ENCODE measurements around the gene CARD11. TPM values are rescaled to one million over a fixed set of nuclear protein-coding genes. Genes with fewer than 3 reads are reported as not detected.

The CARD11 gene
- total and polyA plus RNA-seq, 10 donors, result 30.3 to 72.6 (median 48.8) TPM

DNA sequence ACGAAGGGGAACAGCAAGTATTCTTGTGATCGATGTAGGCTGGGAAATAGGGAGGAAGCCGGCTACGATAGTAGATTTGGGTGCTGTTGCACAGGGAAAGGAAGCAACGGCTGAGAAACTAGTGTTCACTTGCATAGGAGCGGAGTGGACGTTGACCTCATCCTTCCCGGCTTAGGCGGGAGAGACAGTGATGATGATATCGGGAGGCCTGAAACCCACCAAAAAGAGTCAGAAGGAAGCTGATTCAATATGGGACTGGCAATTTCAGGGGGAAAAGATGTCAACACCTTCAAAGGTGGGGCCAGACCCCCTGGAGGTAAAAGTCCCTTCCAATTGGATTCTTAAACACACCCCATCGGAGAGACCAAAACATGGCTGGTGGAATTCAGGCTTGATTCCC is 61.3 kb downstream of the CARD11 start:
- no peak for DNase-seq
- Histone ChIP-seq H3K27ac (peak overlapping the region in 5 of 8 donors; percentile 13 to 72 (median 61)), H3K9me3 (no peaks in the 10 kb centered on the region), H3K4me1 (peaks cover 3 to 97% (median 74%) of the 10 kb centered on the region in 6 donors), H3K27me3 (replicated peaks in 1 of 7) (peaks cover 0 to 28% (median 0%) of the 10 kb centered on the region in 7 donors), H3K36me3 (peaks cover 0 to 10% (median 0%) of the 10 kb centered on the region in 6 donors), H3K4me3 (no peak overlapping the region)
- intact Hi-C loops (cut with DNase I; ENCODE audit: low total_unique reads), result no loop called here
- TF ChIP-seq, protein P1, sequence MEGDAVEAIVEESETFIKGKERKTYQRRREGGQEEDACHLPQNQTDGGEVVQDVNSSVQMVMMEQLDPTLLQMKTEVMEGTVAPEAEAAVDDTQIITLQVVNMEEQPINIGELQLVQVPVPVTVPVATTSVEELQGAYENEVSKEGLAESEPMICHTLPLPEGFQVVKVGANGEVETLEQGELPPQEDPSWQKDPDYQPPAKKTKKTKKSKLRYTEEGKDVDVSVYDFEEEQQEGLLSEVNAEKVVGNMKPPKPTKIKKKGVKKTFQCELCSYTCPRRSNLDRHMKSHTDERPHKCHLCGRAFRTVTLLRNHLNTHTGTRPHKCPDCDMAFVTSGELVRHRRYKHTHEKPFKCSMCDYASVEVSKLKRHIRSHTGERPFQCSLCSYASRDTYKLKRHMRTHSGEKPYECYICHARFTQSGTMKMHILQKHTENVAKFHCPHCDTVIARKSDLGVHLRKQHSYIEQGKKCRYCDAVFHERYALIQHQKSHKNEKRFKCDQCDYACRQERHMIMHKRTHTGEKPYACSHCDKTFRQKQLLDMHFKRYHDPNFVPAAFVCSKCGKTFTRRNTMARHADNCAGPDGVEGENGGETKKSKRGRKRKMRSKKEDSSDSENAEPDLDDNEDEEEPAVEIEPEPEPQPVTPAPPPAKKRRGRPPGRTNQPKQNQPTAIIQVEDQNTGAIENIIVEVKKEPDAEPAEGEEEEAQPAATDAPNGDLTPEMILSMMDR (IDR thresholded peaks at IDR 0.05 in 8 of 11, conservative IDR thresholded peaks at IDR 0.05 in 3 of 11), result no peak
- TF ChIP-seq POLR2AphosphoS5 (IDR thresholded peaks at IDR 0.05), result no peak
- TF ChIP-seq POLR2A (IDR thresholded peaks at IDR 0.05), result no peak
- WGBS, 5 donors, result 88 to 93% (median 93%) methylated on average over 11 of the region's 11 CpGs

DNA sequence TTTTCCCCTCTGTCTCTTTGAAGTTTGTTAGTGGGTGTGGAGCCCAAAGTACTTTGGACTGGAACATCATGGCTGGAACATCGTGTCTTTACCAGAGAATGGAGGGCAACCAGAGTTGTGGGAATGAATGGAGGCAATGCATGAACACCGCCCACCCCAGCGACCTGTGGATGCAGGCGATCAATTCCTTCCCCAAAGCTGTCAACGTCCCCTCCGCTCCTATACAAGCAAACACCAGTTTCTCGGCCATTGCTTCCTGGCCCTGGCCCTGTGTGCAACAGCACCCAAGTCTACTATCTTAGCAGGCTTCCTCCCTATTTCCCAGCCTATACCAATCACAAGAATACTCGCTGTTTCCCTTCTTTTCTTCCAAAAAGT is 62.6 kb downstream of the CARD11 start:
- intact Hi-C loops (cut with DNase I; ENCODE audit: low total_unique reads), result no loop called here
- DNase-seq, result no peak
- H3K27me3 ChIP-seq (replicated peaks in 1 of 7), result peaks cover 0 to 28% (median 0%) of the 10 kb centered on the region in 7 donors
- H3K4me3 ChIP-seq, result peak overlapping the region in 1 of 8 donors; percentile 67
- peaks cover 0 to 10% (median 0%) of the 10 kb centered on the region in 6 donors for H3K36me3 ChIP-seq
- TF ChIP-seq POLR2A (IDR thresholded peaks at IDR 0.05), result no peak
- TF ChIP-seq, protein P1 (IDR thresholded peaks at IDR 0.05 in 8 of 11, conservative IDR thresholded peaks at IDR 0.05 in 3 of 11), result no peak
- no peak for TF ChIP-seq POLR2AphosphoS5 (IDR thresholded peaks at IDR 0.05)
- whole genome bisulfite sequencing, 5 donors, result 85 to 92% (median 89%) methylated on average over 8 of the region's 8 CpGs
- H3K27ac ChIP-seq, result peak overlapping the region in 5 of 8 donors; percentile 44 to 81 (median 74)
- H3K9me3 ChIP-seq, result no peaks in the 10 kb centered on the region
- peaks cover 3 to 99% (median 71%) of the 10 kb centered on the region in 6 donors for H3K4me1 ChIP-seq

DNA sequence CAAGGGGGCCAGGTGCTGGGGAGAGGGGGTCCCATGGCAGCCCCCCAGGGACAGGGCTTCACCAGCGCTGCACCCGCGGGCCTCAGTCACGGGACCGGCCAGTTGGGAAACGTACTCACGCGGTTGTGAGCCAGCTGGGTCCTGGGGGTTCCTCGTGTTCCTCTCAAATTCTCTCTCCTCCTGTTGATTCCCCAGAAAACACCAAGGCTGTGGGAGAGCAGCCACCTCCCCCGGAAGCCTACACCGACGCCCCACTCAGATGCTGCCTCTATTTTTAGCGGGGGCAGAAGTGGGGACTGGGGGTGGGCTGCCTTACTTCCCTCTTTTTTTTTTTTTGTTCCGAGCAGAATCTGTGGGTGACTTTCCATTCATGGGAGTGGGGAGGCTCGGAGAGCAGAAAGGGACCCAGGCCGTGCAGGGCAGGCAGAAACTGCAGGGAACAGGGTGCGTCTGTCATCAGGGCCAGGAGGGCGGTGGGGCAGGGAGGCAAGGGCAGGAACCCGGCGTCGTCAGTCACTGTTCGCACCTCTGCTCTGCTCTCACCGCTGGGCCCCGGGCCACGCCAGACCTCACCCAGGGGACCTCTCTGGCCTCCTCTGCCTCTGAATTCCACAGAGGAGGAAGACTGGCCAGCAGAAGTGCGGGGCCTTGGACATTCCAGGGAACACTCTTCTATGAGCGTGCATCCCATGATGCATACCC is 63.1 kb downstream of the CARD11 start:
- TF ChIP-seq POLR2A (IDR thresholded peaks at IDR 0.05), result no peak
- TF ChIP-seq, protein P1 (IDR thresholded peaks at IDR 0.05 in 8 of 11, conservative IDR thresholded peaks at IDR 0.05 in 3 of 11), result no peak
- peak in 1 of 3 donors; percentile 39 for TF ChIP-seq POLR2AphosphoS5 (IDR thresholded peaks at IDR 0.05)
- intact Hi-C loops (cut with DNase I; ENCODE audit: low total_unique reads), result no loop called here
- Histone ChIP-seq H3K36me3 (peaks cover 0 to 10% (median 0%) of the 10 kb centered on the region in 6 donors), H3K27ac (peak overlapping the region in 7 of 8 donors; percentile 44 to 81 (median 70)), H3K9me3 (no peaks in the 10 kb centered on the region), H3K4me3 (peak overlapping the region in 7 of 8 donors; percentile 16 to 67 (median 33)), H3K4me1 (peaks cover 3 to 99% (median 66%) of the 10 kb centered on the region in 6 donors), H3K27me3 (replicated peaks in 1 of 7) (peaks cover 0 to 28% (median 0%) of the 10 kb centered on the region in 7 donors)
- DNase-seq, result peak; percentile 84
- WGBS, 5 donors, result 24 to 48% (median 34%) methylated on average over 23 to 27 of the region's 27 CpGs

DNA sequence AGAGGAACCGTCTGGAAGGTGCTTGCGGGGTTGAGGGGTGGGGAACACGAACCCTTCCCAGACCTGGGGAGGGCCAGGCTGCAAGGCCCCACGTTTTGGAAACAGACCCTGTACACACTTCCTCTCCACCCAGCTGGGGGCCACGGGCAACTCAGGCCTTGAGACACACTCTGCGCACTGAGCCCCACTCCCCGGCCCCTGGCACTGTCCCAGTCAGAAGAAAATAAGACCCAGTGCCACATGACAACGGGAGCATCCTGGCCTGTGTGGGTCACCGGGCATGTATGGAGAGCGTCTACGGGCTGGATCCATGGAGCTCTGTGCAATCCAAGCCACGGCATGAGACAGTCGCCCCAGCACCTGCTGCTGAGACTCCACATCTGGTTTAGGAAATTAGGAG is 63.7 kb downstream of the CARD11 start:
- H3K4me1 ChIP-seq, result peaks cover 3 to 99% (median 65%) of the 10 kb centered on the region in 6 donors
- peaks cover 0 to 28% (median 0%) of the 10 kb centered on the region in 7 donors for H3K27me3 ChIP-seq (replicated peaks in 1 of 7)
- 38 to 75% (median 42%) methylated on average over 7 to 13 of the region's 13 CpGs for whole genome bisulfite sequencing, 5 donors
- intact Hi-C loops (cut with DNase I; ENCODE audit: low total_unique reads), result no loop called here
- peak overlapping the region in 7 of 8 donors; percentile 16 to 67 (median 33) for H3K4me3 ChIP-seq
- DNase-seq, result no peak
- H3K27ac ChIP-seq, result peak overlapping the region in 7 of 8 donors; percentile 58 to 81 (median 70)
- no peaks in the 10 kb centered on the region for H3K9me3 ChIP-seq
- peaks cover 0 to 10% (median 0%) of the 10 kb centered on the region in 6 donors for H3K36me3 ChIP-seq
- TF ChIP-seq POLR2AphosphoS5 (IDR thresholded peaks at IDR 0.05) (no peak), POLR2A (IDR thresholded peaks at IDR 0.05) (no peak)
- TF ChIP-seq, protein P1 (IDR thresholded peaks at IDR 0.05 in 8 of 11, conservative IDR thresholded peaks at IDR 0.05 in 3 of 11), result no peak

Measured in spleen (tissue), 11 donors.